GM18519 (cell line): ENCODE data around the gene EVA1C.
"Not testable (repeated sequence)": the region's sequence is repeated elsewhere in the genome, so short reads cannot be mapped to it uniquely, and the experiment has no call there.

Source experiments
- ATAC-seq: cut with Tn5 transposase; IDR thresholded peaks from one replicate; pipeline ENCODE4 v1.9.1; 2021; ENCODE audit warnings: mild to moderate bottlenecking, moderate library complexity; ENCODE audit not compliant: unreplicated experiment, low FRiP score

Gene EVA1C

DNA sequence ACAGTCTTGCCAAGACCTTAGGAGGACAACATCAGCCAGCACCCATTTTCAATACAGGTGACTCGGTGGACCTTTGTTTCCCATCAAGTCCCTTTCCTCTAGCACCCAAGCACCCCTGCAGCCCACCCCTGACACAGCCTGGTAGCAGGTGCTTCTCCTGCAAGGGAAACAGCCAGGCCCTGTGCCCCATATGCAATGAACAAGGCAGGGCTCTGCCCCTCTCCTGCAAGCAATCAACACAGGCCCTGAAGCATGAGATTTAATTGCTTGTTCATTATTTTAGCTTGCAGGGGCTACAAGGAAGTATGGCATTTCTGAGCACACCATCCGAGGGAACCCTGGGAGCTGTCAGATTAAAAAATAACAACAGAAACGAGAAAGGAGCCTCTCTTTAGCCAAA, 137.4 kb downstream of the EVA1C start:
- no peak for ATAC-seq

DNA sequence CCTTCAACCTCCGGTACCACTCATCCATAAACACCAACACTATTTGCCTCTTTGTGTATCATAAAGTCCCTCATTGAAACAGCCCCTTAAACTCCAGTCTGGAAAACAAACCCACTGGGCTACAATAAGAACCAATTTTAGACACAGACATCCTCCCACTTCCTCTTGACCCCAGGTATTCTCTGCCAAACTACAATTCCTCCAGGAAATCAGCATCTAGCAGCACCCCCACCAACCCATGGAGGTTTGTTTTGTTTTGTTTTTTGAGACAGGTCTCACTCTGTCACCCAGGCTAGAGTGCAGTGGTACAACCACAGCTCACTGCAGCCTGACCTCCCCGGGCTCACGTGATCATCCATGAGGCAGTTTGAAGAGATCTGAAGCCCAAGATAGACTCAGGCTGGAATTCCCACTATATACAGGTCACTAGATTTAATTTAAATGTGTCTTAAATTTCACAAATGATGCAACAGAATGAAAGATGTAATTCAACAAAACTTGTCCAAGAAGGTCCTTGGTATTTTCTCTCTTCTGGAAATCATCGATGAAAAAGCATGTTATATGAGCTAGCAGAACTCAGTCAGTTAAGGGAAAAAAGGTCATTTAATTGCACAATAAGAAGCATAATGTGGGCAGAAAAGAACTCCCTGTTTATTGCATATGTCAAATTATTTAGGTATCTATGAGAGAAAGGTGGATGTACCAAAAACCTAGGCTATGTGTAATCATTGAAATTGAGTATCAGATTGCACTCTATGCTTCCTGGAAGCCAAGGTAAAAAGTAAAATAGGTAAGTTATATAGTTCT, 142.5 kb downstream of the EVA1C start:
- ATAC-seq, result no peak

DNA sequence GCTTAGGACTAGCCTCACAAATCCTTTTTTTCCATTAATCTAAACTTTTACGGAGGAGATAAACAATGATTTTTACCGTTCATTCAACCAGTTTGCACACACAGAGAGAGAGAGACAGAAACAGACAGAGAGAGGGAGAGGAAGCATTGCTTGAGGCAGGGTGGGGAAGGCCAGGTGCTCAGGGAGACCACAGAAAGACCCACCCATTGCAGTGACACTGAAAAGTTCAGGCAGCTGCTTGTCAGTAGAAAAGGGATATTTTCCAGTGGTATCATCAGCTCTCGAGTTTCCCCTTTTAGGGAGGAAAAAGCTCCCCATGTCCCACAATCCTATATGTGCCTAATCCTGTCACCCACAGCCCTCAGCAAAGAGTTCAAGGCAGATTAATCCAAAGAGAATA, 145.6 kb downstream of the EVA1C start:
- ATAC-seq, result no peak

DNA sequence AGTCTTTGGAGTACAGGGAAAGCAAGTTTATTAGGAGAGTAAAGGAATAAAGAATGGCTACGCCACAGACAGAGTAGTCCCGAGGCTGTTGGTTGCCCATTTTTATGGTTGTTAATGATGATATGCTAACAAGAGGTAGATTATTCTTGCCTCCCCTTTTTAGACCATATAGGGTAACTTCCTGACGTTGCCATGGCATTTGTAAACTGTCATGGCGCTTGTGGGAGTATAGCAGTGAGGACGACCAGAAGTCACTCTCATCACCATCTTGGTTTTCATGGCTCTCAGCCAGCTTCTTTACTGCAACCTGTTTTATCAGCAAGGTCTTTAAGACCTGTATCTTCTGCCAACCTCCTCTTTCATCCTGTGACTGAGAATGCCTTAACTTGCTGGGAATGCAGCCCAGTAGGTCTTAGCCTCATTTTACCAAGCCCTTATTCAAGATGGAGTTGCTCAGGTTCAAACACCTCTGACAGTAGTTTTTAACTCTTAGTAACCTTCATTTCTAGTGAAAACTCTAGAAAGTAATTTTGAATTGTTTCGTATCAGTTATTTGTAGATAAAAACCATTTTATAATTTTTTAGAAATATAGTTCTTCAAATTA, 146.6 kb downstream of the EVA1C start:
- no peak for ATAC-seq

DNA sequence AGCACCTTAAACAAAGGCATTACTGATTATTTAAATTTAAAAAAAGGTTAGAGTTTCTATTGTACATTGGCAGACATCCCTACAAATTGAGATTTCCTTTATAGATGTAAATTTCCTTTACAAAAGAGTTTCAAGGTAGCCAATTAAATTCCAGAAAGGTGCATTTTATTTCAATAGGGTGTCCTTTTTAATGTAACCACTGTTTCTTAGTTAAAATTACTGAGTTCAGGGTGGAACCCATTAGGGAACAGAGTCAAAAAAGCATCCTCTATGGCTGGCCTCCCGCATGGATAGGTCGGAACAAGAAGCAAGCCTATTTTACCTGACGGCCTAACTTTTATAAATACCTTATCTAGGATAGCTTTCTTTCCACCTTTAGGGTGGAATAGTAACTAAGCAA, 148.4 kb downstream of the EVA1C start:
- ATAC-seq, result no peak

DNA sequence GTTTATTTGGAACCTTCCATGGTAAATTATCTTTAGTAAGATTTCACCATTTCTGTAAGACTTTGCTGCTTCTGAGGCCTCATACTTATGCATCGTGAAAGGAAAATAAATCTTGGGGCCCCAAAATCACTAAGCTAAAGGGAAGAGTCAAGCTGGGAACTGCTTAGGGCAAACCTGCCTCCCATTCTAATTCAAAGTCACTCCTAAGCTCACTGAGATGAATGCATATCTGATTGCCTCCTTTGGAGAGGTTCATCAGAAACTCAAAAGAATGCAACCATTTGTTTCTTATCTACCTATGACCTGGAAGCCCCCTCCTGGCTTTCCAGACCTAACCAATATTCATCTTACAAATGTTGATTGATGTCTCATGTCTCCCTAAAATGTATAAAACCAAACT, 149.0 kb downstream of the EVA1C start:
- not testable (repeated sequence) for ATAC-seq

DNA sequence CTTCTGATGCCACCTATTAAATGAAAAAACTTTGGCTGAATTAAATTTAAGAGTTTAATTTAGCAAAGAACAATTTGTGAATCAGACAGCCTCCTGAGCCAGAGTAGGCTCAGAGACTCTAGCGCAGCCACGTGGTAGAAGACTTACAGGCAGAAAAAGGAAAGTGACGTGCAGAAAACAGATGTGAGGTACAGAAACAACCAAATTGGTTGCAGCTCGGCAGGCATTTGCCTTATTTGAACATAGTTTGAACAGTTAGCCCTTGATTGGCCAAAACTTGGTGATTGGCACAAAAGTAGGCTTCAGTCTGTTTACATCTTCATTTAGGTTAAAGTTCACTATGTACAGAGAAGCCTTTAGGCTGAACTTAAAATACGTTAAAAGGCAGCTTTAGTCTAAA, 149.9 kb downstream of the EVA1C start:
- ATAC-seq, result no peak

DNA sequence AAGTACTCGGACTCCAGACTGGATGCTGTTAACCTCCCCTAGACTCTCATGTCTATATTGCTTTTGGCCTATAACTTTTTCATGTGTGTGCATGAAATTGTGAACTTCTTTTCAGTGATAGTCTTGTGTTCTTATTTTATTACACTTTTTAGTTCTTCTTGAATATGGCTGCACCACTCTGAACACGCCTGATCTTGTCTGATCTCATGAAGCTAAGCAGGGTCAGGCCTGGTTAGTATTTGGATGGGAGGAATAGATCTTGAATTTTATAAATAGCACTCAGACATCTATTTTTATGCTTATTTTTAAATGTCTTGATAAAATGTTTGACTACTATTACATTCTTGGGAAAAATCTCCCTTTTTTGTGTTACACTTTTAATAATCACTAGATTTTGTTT, 150.4 kb downstream of the EVA1C start:
- ATAC-seq, result no peak
